T-helper 1 cell (primary cell): ENCODE measurements around the gene ROBO2.

ENCODE experiments used
- DNase-seq, 5 donors: peaks; one replicate each; pipeline ENCODE4 v3.0.0-alpha.2; 2012 to 2020

Gene ROBO2

GRCh38 chr3:77426531-77426930, 386.6 kb downstream of the ROBO2 start:
- no peak for DNase-seq

GRCh38 chr3:77427528-77427927, 387.6 kb downstream of the ROBO2 start:
- DNase-seq = no peak

- DNase-seq = no peak
These were observed 397.0 kb downstream of the ROBO2 start for GRCh38 chr3:77436908-77437307.

GRCh38 chr3:77446084-77446483, 406.2 kb downstream of the ROBO2 start:
- no peak for DNase-seq

GRCh38 chr3:77446761-77447160, 406.9 kb downstream of the ROBO2 start:
- no peak for DNase-seq

- no peak for DNase-seq
These were observed 409.8 kb downstream of the ROBO2 start for GRCh38 chr3:77449459-77450350.

GRCh38 chr3:77456431-77456830, 416.5 kb downstream of the ROBO2 start:
- DNase-seq = no peak

GRCh38 chr3:77456906-77457305, 417.0 kb downstream of the ROBO2 start:
- no peak for DNase-seq

GRCh38 chr3:77459926-77460325, 420.0 kb downstream of the ROBO2 start:
- no peak for DNase-seq

- no peak for DNase-seq
These were observed 420.4 kb downstream of the ROBO2 start for GRCh38 chr3:77460326-77460725.

GRCh38 chr3:77462951-77463350, 423.1 kb downstream of the ROBO2 start:
- no peak for DNase-seq

- no peak for DNase-seq
These were observed 424.3 kb downstream of the ROBO2 start for GRCh38 chr3:77464111-77464688.

- DNase-seq = no peak
These were observed 426.7 kb downstream of the ROBO2 start for GRCh38 chr3:77466562-77467115.

- no peak for DNase-seq
These were observed 428.1 kb downstream of the ROBO2 start for GRCh38 chr3:77467702-77468625.

GRCh38 chr3:77468626-77469020, 428.7 kb downstream of the ROBO2 start:
- DNase-seq = no peak

GRCh38 chr3:77475507-77475906, 435.6 kb downstream of the ROBO2 start:
- DNase-seq = no peak

- DNase-seq = no peak
These were observed 439.1 kb downstream of the ROBO2 start for GRCh38 chr3:77479021-77479420.

- no peak for DNase-seq
These were observed 449.3 kb downstream of the ROBO2 start for GRCh38 chr3:77489216-77489615.

GRCh38 chr3:77491961-77492360, 452.1 kb downstream of the ROBO2 start:
- DNase-seq = no peak

GRCh38 chr3:77500721-77501120, 460.8 kb downstream of the ROBO2 start:
- no peak for DNase-seq

- no peak for DNase-seq
These were observed 466.5 kb downstream of the ROBO2 start for GRCh38 chr3:77506384-77506783.

- DNase-seq = no peak
These were observed 473.6 kb downstream of the ROBO2 start for GRCh38 chr3:77513542-77513941.

GRCh38 chr3:77514766-77515165, 474.9 kb downstream of the ROBO2 start:
- DNase-seq = no peak
